GM12874 (cell line): ENCODE results near the gene TRRAP.

ENCODE experiments used
- CTCF ChIP-seq: IDR thresholded peaks from 2 replicates; pipeline ENCODE4 v1.5.1; 2011; ENCODE audit warnings: low read depth, mild to moderate bottlenecking, control low read depth, low read length, moderate library complexity; ENCODE audit not compliant: insufficient read depth

The TRRAP gene

GRCh38 chr7:99003419-99003818 is 125.1 kb downstream of the TRRAP start:
- TF ChIP-seq CTCF: no peak

- no peak for TF ChIP-seq CTCF
Measured at GRCh38 chr7:99004216-99004615, 125.9 kb downstream of the TRRAP start.

GRCh38 chr7:99004781-99005500 is 126.6 kb downstream of the TRRAP start:
- TF ChIP-seq CTCF: no peak

- TF ChIP-seq CTCF: no peak
Measured at GRCh38 chr7:99005776-99006175, 127.4 kb downstream of the TRRAP start.

GRCh38 chr7:99006739-99007424 is 128.6 kb downstream of the TRRAP start:
- no peak for TF ChIP-seq CTCF

- TF ChIP-seq CTCF: no peak
Measured at GRCh38 chr7:99008181-99008631, 129.9 kb downstream of the TRRAP start.

GRCh38 chr7:99008921-99009530 is 130.7 kb downstream of the TRRAP start:
- TF ChIP-seq CTCF: no peak
